WTC11 (cell line): ENCODE data around the gene ITSN1. TPM values are rescaled to one million over a fixed set of nuclear protein-coding genes. Genes with fewer than 3 reads are reported as not detected.

Source experiments
- ATAC-seq: fragments of 200-7000 bp; cut with Tn5 transposase; 2 replicates; pipeline ENCODE4 v1.10.0; 2021; ENCODE audit warnings: mild to moderate bottlenecking, moderate library complexity
- CTCF ChIA-PET: fragments of 300-600 bp; sonication (Branson Sonifier 250); formaldehyde crosslinking; loops from one replicate; lab custom pipeline; 2021; ENCODE audit warnings: antibody characterized with exemption; lab: Charles Lee
- POLR2A ChIA-PET: fragments of 350-600 bp; sonication (Branson Sonifier 250); formaldehyde crosslinking; loops from one replicate; lab custom pipeline; 2021; ENCODE audit warnings: antibody characterized with exemption; lab: Charles Lee
- DNase-seq: peaks from one replicate; pipeline ENCODE4 v3.0.0; 2021; ENCODE audit warnings: low spot score
- H3K27ac Mint-ChIP-seq: 2 replicates; pipeline ENCODE4 v1.8.0; 2021; ENCODE audit warnings: mixed read lengths
- H3K27me3 Mint-ChIP-seq: 2 replicates; pipeline ENCODE4 v1.8.0; 2021; ENCODE audit warnings: low read depth, mild to moderate bottlenecking, moderate library complexity, mixed read lengths
- H3K36me3 Mint-ChIP-seq: 2 replicates; pipeline ENCODE4 v1.8.0; 2021; ENCODE audit warnings: mixed read lengths
- H3K4me1 Mint-ChIP-seq: 2 replicates; pipeline ENCODE4 v1.8.0; 2022; ENCODE audit warnings: mixed read lengths
- H3K4me3 Mint-ChIP-seq: 2 replicates; pipeline ENCODE4 v1.8.0; 2021; ENCODE audit warnings: mild to moderate bottlenecking, moderate library complexity, mixed read lengths
- H3K9me3 Mint-ChIP-seq: 2 replicates; pipeline ENCODE4 v1.8.0; 2021; ENCODE audit warnings: mixed read lengths
- AFF4 ChIP-seq: sonication (generic); formaldehyde crosslinking; IDR thresholded peaks from 2 replicates; pipeline ENCODE4 v1.8.1; 2023; ENCODE audit warnings: mild to moderate bottlenecking, missing genetic modification reagents, borderline replicate concordance
- E2F5 ChIP-seq: sonication (generic); formaldehyde crosslinking; IDR thresholded peaks from 2 replicates; pipeline ENCODE4 v1.8.1; 2022; ENCODE audit warnings: mild to moderate bottlenecking, moderate library complexity, missing genetic modification reagents
- EMX1 ChIP-seq: fragments of 250-450 bp; sonication (Bioruptor Pico); IDR thresholded peaks from 2 replicates; pipeline ENCODE4 v1.8.0; 2021; ENCODE audit warnings: mild to moderate bottlenecking
- GRHL2 ChIP-seq: fragments of 250-450 bp; sonication (Bioruptor Pico); IDR thresholded peaks from 2 replicates; pipeline ENCODE4 v1.8.0; 2022; ENCODE audit warnings: mild to moderate bottlenecking, moderate library complexity; ENCODE audit not compliant: insufficient replicate concordance, severe bottlenecking
- JUN ChIP-seq: sonication (generic); formaldehyde crosslinking; IDR thresholded peaks from 2 replicates; pipeline ENCODE4 v1.8.0; 2023; ENCODE audit warnings: mild to moderate bottlenecking, missing genetic modification reagents
- RORB ChIP-seq: fragments of 250-450 bp; sonication (Bioruptor Pico); IDR thresholded peaks from 2 replicates; pipeline ENCODE4 v1.9.0; 2021; ENCODE audit warnings: mild to moderate bottlenecking
- SMAD3 ChIP-seq: sonication (generic); formaldehyde crosslinking; IDR thresholded peaks from 2 replicates; pipeline ENCODE4 v1.8.0; 2022; ENCODE audit warnings: missing genetic modification reagents, mild to moderate bottlenecking, borderline replicate concordance
- ZMAT4 ChIP-seq: fragments of 250-450 bp; sonication (Bioruptor Pico); IDR thresholded peaks from 2 replicates; pipeline ENCODE4 v1.9.0; 2021; ENCODE audit warnings: mild to moderate bottlenecking
- ZNF281 ChIP-seq: sonication (generic); formaldehyde crosslinking; IDR thresholded peaks from 2 replicates; pipeline ENCODE4 v1.8.0; 2023; ENCODE audit warnings: mild to moderate bottlenecking, missing genetic modification reagents
- total RNA-seq: library from RNA; stranded (reverse); gene quantifications from 3 replicates; pipeline ENCODE4 v1.2.3, GENCODE V29; 2021
- TF ChIP-seq, protein P1 (sequence below): fragments of 250-450 bp; sonication (Bioruptor Pico); IDR thresholded peaks from 2 replicates; pipeline ENCODE4 v1.8.0; 2021; ENCODE audit warnings: mild to moderate bottlenecking
- TF ChIP-seq, protein P2 (sequence below): sonication (generic); formaldehyde crosslinking; IDR thresholded peaks from 2 replicates; pipeline ENCODE4 v1.8.0; 2022; ENCODE audit warnings: mild to moderate bottlenecking, missing genetic modification reagents
- TF ChIP-seq, protein P3 (sequence below): sonication (generic); formaldehyde crosslinking; IDR thresholded peaks from 2 replicates; pipeline ENCODE4 v1.8.0; 2023; ENCODE audit warnings: missing genetic modification reagents
- TF ChIP-seq, protein P4 (sequence below): sonication (generic); formaldehyde crosslinking; IDR thresholded peaks from 2 replicates; pipeline ENCODE4 v1.8.1; 2023; ENCODE audit warnings: mild to moderate bottlenecking, missing genetic modification reagents
- TF ChIP-seq, protein P5 (sequence below): sonication (generic); formaldehyde crosslinking; IDR thresholded peaks from 2 replicates; pipeline ENCODE4 v1.8.1; 2023; ENCODE audit warnings: mild to moderate bottlenecking, missing genetic modification reagents

Gene ITSN1
- total RNA-seq, 1 experiment from 2014 or later, result 69.6 TPM

DNA sequence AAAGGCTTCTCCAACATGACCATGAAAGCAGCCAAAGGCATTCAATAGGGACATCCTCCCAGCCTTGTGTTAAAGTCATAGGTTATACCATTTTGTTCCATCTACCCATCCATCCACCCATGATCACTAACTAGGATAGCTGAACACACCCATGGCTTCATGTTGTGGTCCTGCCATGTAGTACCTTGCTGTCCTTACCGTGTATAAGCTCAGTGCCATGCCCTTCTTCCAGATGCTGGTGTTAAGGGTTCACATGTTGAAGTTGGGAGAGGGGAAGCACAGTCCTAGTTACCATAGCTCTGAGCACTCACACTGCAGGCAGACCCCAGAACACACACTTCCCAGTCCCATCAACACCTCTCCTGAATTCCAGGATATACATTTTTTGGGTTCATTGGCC lies 221.8 kb downstream of the ITSN1 start:
- no peak for ATAC-seq
- TF ChIP-seq E2F5, result no peak
- TF ChIP-seq RORB (CRISPR knock-in tag), result no peak
- TF ChIP-seq, protein P1, sequence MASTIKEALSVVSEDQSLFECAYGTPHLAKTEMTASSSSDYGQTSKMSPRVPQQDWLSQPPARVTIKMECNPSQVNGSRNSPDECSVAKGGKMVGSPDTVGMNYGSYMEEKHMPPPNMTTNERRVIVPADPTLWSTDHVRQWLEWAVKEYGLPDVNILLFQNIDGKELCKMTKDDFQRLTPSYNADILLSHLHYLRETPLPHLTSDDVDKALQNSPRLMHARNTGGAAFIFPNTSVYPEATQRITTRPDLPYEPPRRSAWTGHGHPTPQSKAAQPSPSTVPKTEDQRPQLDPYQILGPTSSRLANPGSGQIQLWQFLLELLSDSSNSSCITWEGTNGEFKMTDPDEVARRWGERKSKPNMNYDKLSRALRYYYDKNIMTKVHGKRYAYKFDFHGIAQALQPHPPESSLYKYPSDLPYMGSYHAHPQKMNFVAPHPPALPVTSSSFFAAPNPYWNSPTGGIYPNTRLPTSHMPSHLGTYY (CRISPR knock-in tag), result no peak
- TF ChIP-seq SMAD3 (CRISPR knock-in tag), result no peak
- TF ChIP-seq EMX1 (CRISPR knock-in tag), result no peak
- TF ChIP-seq JUN (CRISPR knock-in tag), result no peak
- no peak for TF ChIP-seq ZMAT4 (CRISPR knock-in tag)
- TF ChIP-seq, protein P2, sequence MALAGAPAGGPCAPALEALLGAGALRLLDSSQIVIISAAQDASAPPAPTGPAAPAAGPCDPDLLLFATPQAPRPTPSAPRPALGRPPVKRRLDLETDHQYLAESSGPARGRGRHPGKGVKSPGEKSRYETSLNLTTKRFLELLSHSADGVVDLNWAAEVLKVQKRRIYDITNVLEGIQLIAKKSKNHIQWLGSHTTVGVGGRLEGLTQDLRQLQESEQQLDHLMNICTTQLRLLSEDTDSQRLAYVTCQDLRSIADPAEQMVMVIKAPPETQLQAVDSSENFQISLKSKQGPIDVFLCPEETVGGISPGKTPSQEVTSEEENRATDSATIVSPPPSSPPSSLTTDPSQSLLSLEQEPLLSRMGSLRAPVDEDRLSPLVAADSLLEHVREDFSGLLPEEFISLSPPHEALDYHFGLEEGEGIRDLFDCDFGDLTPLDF, result no peak
- TF ChIP-seq ZNF281, result no peak
- TF ChIP-seq, protein P3, sequence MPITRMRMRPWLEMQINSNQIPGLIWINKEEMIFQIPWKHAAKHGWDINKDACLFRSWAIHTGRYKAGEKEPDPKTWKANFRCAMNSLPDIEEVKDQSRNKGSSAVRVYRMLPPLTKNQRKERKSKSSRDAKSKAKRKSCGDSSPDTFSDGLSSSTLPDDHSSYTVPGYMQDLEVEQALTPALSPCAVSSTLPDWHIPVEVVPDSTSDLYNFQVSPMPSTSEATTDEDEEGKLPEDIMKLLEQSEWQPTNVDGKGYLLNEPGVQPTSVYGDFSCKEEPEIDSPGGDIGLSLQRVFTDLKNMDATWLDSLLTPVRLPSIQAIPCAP (CRISPR knock-in tag), result no peak
- TF ChIP-seq, protein P4, sequence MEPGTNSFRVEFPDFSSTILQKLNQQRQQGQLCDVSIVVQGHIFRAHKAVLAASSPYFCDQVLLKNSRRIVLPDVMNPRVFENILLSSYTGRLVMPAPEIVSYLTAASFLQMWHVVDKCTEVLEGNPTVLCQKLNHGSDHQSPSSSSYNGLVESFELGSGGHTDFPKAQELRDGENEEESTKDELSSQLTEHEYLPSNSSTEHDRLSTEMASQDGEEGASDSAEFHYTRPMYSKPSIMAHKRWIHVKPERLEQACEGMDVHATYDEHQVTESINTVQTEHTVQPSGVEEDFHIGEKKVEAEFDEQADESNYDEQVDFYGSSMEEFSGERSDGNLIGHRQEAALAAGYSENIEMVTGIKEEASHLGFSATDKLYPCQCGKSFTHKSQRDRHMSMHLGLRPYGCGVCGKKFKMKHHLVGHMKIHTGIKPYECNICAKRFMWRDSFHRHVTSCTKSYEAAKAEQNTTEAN (CRISPR knock-in tag), result no peak
- TF ChIP-seq, protein P5, sequence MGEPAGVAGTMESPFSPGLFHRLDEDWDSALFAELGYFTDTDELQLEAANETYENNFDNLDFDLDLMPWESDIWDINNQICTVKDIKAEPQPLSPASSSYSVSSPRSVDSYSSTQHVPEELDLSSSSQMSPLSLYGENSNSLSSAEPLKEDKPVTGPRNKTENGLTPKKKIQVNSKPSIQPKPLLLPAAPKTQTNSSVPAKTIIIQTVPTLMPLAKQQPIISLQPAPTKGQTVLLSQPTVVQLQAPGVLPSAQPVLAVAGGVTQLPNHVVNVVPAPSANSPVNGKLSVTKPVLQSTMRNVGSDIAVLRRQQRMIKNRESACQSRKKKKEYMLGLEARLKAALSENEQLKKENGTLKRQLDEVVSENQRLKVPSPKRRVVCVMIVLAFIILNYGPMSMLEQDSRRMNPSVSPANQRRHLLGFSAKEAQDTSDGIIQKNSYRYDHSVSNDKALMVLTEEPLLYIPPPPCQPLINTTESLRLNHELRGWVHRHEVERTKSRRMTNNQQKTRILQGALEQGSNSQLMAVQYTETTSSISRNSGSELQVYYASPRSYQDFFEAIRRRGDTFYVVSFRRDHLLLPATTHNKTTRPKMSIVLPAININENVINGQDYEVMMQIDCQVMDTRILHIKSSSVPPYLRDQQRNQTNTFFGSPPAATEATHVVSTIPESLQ (CRISPR knock-in tag), result no peak
- no peak for TF ChIP-seq AFF4 (CRISPR knock-in tag)
- no peak for TF ChIP-seq GRHL2 (CRISPR knock-in tag)
- Mint-ChIP-seq H3K4me3 (no peak overlapping the region), H3K27me3 (no peaks in the 10 kb centered on the region; the same call in 1 of the 2 replicates), H3K27ac (no peak overlapping the region), H3K36me3 (peaks cover 2% of the 10 kb centered on the region; the same call in 1 of the 2 replicates), H3K9me3 (peaks cover 4% of the 10 kb centered on the region), H3K4me1 (peaks cover 6% of the 10 kb centered on the region)
- CTCF ChIA-PET, result interaction anchor here (1.9 kb wide), 1 partner anchor 29 kb away, joined by 5 read pairs; no protein-coding TSS in a partner anchor
- POLR2A ChIA-PET, result no interaction called here
- DNase-seq, result no peak
